ENCODE results near the gene ZNF646.

The ZNF646 gene

DNA sequence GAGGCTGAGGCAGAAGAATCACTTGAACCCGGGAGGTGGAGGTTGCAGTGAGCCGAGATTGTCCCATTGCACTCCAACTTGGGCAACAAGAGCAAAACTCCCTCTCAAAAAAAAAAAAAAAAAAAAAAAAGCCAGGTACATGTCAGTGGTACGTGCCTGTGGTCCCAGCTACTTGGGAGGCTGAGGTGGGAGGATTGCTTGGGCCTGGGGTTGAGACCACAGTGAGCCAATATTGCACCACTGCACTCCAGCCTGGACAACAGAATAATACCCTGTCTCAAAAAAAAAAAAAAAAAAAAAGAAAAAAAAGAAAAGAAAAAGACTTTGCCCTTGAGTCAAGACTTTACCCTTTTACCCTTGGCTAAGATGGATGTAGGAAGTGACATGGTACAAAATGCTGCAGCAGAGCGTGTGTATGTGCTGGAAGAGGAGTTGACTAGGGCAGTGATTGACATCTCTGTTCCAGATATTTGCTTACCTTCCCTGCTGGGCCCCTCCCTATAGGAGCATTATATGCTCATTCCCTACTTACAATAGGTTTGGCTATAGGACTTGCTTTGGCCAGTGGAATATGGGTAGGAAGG is 30.2 kb upstream of the ZNF646 start:
- Histone ChIP-seq H3K4me2 (ENCODE audit: insufficient read depth, low read length, poor library complexity, severe bottlenecking) (no peak overlapping the region), H3K79me1 (ENCODE audit: low read depth, low read length) (peaks cover 1% of the 10 kb centered on the region), H3K23ac (ENCODE audit: low read depth, low read length, poor library complexity) (no peak overlapping the region), H4K8ac (ENCODE audit: low read depth, low read length) (no peak overlapping the region), H3K14ac (ENCODE audit: low read length) (no peak overlapping the region), H2AK5ac (ENCODE audit: low read depth, low read length) (no peak overlapping the region), H2AFZ (ENCODE audit: low read length) (no peak overlapping the region), H2BK12ac (ENCODE audit: low read length) (no peak overlapping the region), H2BK5ac (ENCODE audit: low read length) (no peak overlapping the region), H3K9ac (ENCODE audit: low read depth, low read length, poor library complexity) (no peak overlapping the region), H3K18ac (ENCODE audit: low read length) (no peak overlapping the region), H2BK120ac (ENCODE audit: low read depth, low read length) (no peak overlapping the region), H3K4ac (ENCODE audit: low read length) (no peak overlapping the region), H3K27ac (replicated peaks; ENCODE audit: low read length) (no peak overlapping the region), H3K9me3 (replicated peaks in 1 of 2; ENCODE audit: control insufficient read depth in 2 of 2, insufficient read depth in 1 of 2, low read depth in 1 of 2, low read length in 2 of 2) (no peaks in the 10 kb centered on the region), H3K4me3 (ENCODE audit: low read length in 2 of 2) (no peak overlapping the region), H4K91ac (ENCODE audit: low read depth, low read length, poor library complexity) (no peak overlapping the region), H3K36me3 (replicated peaks in 1 of 2; ENCODE audit: control insufficient read depth in 2 of 2, insufficient read depth in 2 of 2, low read length in 2 of 2) (peaks cover 0 to under 1% of the 10 kb centered on the region in 2 donors), H2BK15ac (ENCODE audit: low read length) (no peak overlapping the region), H3K4me1 (ENCODE audit: control insufficient read depth in 2 of 2, insufficient read depth in 1 of 2, low read depth in 1 of 2, low read length in 2 of 2) (no peaks in the 10 kb centered on the region), H3K27me3 (ENCODE audit: control insufficient read depth in 3 of 3, insufficient read depth in 3 of 3, low read depth in 1 of 3, low read length in 3 of 3) (no peaks in the 10 kb centered on the region)
- no CpG with 5 or more reads among the region's 4 CpGs for WGBS, 2 donors (ENCODE audit: extremely low coverage in 2 of 2, insufficient read length in 2 of 2, insufficient replicate concordance in 1 of 2)
- DNase-seq (ENCODE audit: low spot score): no peak

DNA sequence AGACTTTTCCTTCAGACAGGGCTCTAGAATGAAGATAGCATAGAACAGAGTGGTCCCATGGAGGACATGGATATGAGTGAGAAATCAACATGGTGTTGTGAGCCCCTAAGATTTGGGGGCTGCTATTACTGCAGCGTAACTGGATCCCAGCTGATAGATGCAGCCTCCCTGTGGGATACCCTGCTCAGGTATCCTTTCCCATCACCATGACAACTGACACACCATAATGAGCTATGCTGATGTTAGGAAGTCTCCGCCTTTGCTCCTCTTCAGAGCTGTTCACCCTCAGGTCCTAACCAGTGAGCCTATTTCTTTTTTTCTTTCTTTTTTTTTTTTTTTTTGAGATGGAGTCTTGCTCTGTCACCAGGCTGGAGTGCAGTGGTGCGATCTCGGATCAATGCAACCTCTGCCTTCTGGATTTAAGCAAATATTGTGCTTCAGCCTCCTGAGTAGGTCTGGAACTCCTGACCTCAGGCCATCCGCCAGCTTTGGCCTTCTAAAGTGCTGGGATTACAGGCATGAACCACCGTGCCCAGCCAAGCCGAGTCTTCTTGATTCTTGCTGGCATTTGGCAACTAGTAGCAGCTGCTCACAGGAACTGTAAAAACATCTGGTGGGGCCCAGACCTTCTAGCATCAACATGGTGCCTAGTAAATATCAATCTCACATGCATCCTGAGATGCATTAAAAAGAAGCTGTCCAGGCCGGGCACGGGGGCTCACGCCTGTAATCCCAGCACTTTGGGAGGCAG is 23.8 kb upstream of the ZNF646 start:
- Histone ChIP-seq H4K8ac (ENCODE audit: low read depth, low read length) (no peak overlapping the region), H2AFZ (ENCODE audit: low read length) (no peak overlapping the region), H3K36me3 (replicated peaks in 1 of 2; ENCODE audit: control insufficient read depth in 2 of 2, insufficient read depth in 2 of 2, low read length in 2 of 2) (no peaks in the 10 kb centered on the region), H3K9me3 (replicated peaks in 1 of 2; ENCODE audit: control insufficient read depth in 2 of 2, insufficient read depth in 1 of 2, low read depth in 1 of 2, low read length in 2 of 2) (no peaks in the 10 kb centered on the region), H2BK120ac (ENCODE audit: low read depth, low read length) (no peak overlapping the region), H3K4ac (ENCODE audit: low read length) (no peak overlapping the region), H3K9ac (ENCODE audit: low read depth, low read length, poor library complexity) (no peak overlapping the region), H3K4me2 (ENCODE audit: insufficient read depth, low read length, poor library complexity, severe bottlenecking) (no peak overlapping the region), H3K27ac (replicated peaks; ENCODE audit: low read length) (no peak overlapping the region), H3K23ac (ENCODE audit: low read depth, low read length, poor library complexity) (no peak overlapping the region), H2BK12ac (ENCODE audit: low read length) (no peak overlapping the region), H2BK15ac (ENCODE audit: low read length) (no peak overlapping the region), H3K18ac (ENCODE audit: low read length) (no peak overlapping the region), H2AK5ac (ENCODE audit: low read depth, low read length) (no peak overlapping the region), H4K91ac (ENCODE audit: low read depth, low read length, poor library complexity) (no peak overlapping the region), H3K4me1 (ENCODE audit: control insufficient read depth in 2 of 2, insufficient read depth in 1 of 2, low read depth in 1 of 2, low read length in 2 of 2) (peaks cover 0 to 2% of the 10 kb centered on the region in 2 donors), H3K14ac (ENCODE audit: low read length) (no peak overlapping the region), H2BK5ac (ENCODE audit: low read length) (no peak overlapping the region), H3K4me3 (ENCODE audit: low read length in 2 of 2) (no peak overlapping the region), H3K27me3 (ENCODE audit: control insufficient read depth in 3 of 3, insufficient read depth in 3 of 3, low read depth in 1 of 3, low read length in 3 of 3) (no peaks in the 10 kb centered on the region), H3K79me1 (ENCODE audit: low read depth, low read length) (peaks cover 1% of the 10 kb centered on the region)
- WGBS, 2 donors (ENCODE audit: extremely low coverage in 2 of 2, insufficient read length in 2 of 2, insufficient replicate concordance in 1 of 2): no CpG with 5 or more reads among the region's 10 CpGs
- no peak for DNase-seq (ENCODE audit: low spot score)

GRCh38 chr16:31052114-31052513 is 22.1 kb upstream of the ZNF646 start:
- no peak overlapping the region for H3K4me2 ChIP-seq (ENCODE audit: insufficient read depth, low read length, poor library complexity, severe bottlenecking)
- H2AFZ ChIP-seq (ENCODE audit: low read length): no peak overlapping the region
- H3K27me3 ChIP-seq (ENCODE audit: control insufficient read depth in 3 of 3, insufficient read depth in 3 of 3, low read depth in 1 of 3, low read length in 3 of 3): no peaks in the 10 kb centered on the region
- peaks cover 1% of the 10 kb centered on the region for H3K79me1 ChIP-seq (ENCODE audit: low read depth, low read length)
- no peak overlapping the region for H3K23ac ChIP-seq (ENCODE audit: low read depth, low read length, poor library complexity)
- H3K14ac ChIP-seq (ENCODE audit: low read length): no peak overlapping the region
- H3K9me3 ChIP-seq (replicated peaks in 1 of 2; ENCODE audit: control insufficient read depth in 2 of 2, insufficient read depth in 1 of 2, low read depth in 1 of 2, low read length in 2 of 2): no peaks in the 10 kb centered on the region
- H3K18ac ChIP-seq (ENCODE audit: low read length): no peak overlapping the region
- no peak overlapping the region for H3K9ac ChIP-seq (ENCODE audit: low read depth, low read length, poor library complexity)
- H4K8ac ChIP-seq (ENCODE audit: low read depth, low read length): no peak overlapping the region
- peaks cover 0 to 5% of the 10 kb centered on the region in 2 donors for H3K4me1 ChIP-seq (ENCODE audit: control insufficient read depth in 2 of 2, insufficient read depth in 1 of 2, low read depth in 1 of 2, low read length in 2 of 2)
- H2AK5ac ChIP-seq (ENCODE audit: low read depth, low read length): no peak overlapping the region
- H3K4ac ChIP-seq (ENCODE audit: low read length): no peak overlapping the region
- H3K36me3 ChIP-seq (replicated peaks in 1 of 2; ENCODE audit: control insufficient read depth in 2 of 2, insufficient read depth in 2 of 2, low read length in 2 of 2): no peaks in the 10 kb centered on the region
- H2BK120ac ChIP-seq (ENCODE audit: low read depth, low read length): no peak overlapping the region
- no peak overlapping the region for H2BK15ac ChIP-seq (ENCODE audit: low read length)
- no peak overlapping the region for H3K4me3 ChIP-seq (ENCODE audit: low read length in 2 of 2)
- no peak overlapping the region for H4K91ac ChIP-seq (ENCODE audit: low read depth, low read length, poor library complexity)
- H2BK5ac ChIP-seq (ENCODE audit: low read length): no peak overlapping the region
- H3K27ac ChIP-seq (replicated peaks; ENCODE audit: low read length): no peak overlapping the region
- no peak for DNase-seq (ENCODE audit: low spot score)
- H2BK12ac ChIP-seq (ENCODE audit: low read length): no peak overlapping the region
- WGBS, 2 donors (ENCODE audit: extremely low coverage in 2 of 2, insufficient read length in 2 of 2, insufficient replicate concordance in 1 of 2): no CpG with 5 or more reads among the region's 2 CpGs

DNA sequence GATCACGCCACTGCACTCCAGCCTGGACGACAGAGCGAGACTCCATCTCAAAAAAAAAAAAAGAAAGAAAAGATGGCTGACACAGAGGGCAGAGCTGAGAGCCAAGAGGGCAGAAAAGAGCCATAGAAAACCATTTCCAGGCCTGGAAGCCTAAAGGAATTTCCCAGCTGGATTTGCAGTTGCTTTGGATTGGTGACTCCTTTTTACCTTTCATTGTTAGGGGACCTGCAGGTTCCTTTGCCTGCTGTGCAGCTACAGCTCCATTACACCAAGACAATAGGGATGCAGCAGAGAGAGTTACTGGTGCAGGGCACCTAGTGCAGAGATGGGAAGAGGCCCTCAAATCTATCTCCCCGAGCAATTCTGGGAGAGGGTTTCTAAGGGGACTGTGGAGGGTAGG is 18.6 kb upstream of the ZNF646 start:
- Histone ChIP-seq H3K9me3 (replicated peaks in 1 of 2; ENCODE audit: control insufficient read depth in 2 of 2, insufficient read depth in 1 of 2, low read depth in 1 of 2, low read length in 2 of 2) (no peaks in the 10 kb centered on the region), H3K4me2 (ENCODE audit: insufficient read depth, low read length, poor library complexity, severe bottlenecking) (no peak overlapping the region), H4K91ac (ENCODE audit: low read depth, low read length, poor library complexity) (no peak overlapping the region), H4K8ac (ENCODE audit: low read depth, low read length) (no peak overlapping the region), H2BK5ac (ENCODE audit: low read length) (no peak overlapping the region), H3K4ac (ENCODE audit: low read length) (no peak overlapping the region), H2AK5ac (ENCODE audit: low read depth, low read length) (no peak overlapping the region), H3K4me1 (ENCODE audit: control insufficient read depth in 2 of 2, insufficient read depth in 1 of 2, low read depth in 1 of 2, low read length in 2 of 2) (peaks cover 0 to 3% of the 10 kb centered on the region in 2 donors), H2BK12ac (ENCODE audit: low read length) (no peak overlapping the region), H2BK120ac (ENCODE audit: low read depth, low read length) (no peak overlapping the region), H2BK15ac (ENCODE audit: low read length) (no peak overlapping the region), H3K79me1 (ENCODE audit: low read depth, low read length) (peaks cover under 1% of the 10 kb centered on the region), H3K18ac (ENCODE audit: low read length) (no peak overlapping the region), H3K14ac (ENCODE audit: low read length) (no peak overlapping the region), H2AFZ (ENCODE audit: low read length) (no peak overlapping the region), H3K4me3 (ENCODE audit: low read length in 2 of 2) (no peak overlapping the region), H3K36me3 (replicated peaks in 1 of 2; ENCODE audit: control insufficient read depth in 2 of 2, insufficient read depth in 2 of 2, low read length in 2 of 2) (peaks cover 3 to 11% of the 10 kb centered on the region in 2 donors), H3K9ac (ENCODE audit: low read depth, low read length, poor library complexity) (no peak overlapping the region), H3K27me3 (ENCODE audit: control insufficient read depth in 3 of 3, insufficient read depth in 3 of 3, low read depth in 1 of 3, low read length in 3 of 3) (no peaks in the 10 kb centered on the region), H3K23ac (ENCODE audit: low read depth, low read length, poor library complexity) (no peak overlapping the region), H3K27ac (replicated peaks; ENCODE audit: low read length) (peak overlapping the region; percentile 5)
- no peak for DNase-seq (ENCODE audit: low spot score)
- WGBS, 2 donors (ENCODE audit: extremely low coverage in 2 of 2, insufficient read length in 2 of 2, insufficient replicate concordance in 1 of 2): no CpG with 5 or more reads among the region's 4 CpGs
